HCT116 (cell line): ENCODE results near the gene SDK2. TPM values are rescaled to one million over a fixed set of nuclear protein-coding genes. Genes with fewer than 3 reads are reported as not detected.

Source experiments
- ATAC-seq: fragments of 200-7000 bp; cut with Tn5 transposase; 2 replicates; pipeline ENCODE4 v1.9.1; 2020; ENCODE audit warnings: mild to moderate bottlenecking, moderate library complexity
- BruUV-seq: library from RNA; stranded (reverse); fragments of 400-500 nt; replicated peaks from 2 replicates; lab custom pipeline; 2021; lab: Mats Ljungman, UMichigan
- CTCF ChIA-PET: fragments of 300-600 bp; sonication (Branson Sonifier 250); formaldehyde crosslinking; loops from one replicate; lab custom pipeline; 2021; ENCODE audit warnings: antibody characterized with exemption; lab: Charles Lee
- POLR2A ChIA-PET: fragments of 300-600, 350-600 bp; sonication (Branson Sonifier 250); formaldehyde crosslinking; loops from one replicate; lab custom pipeline; 2021; ENCODE audit warnings: antibody characterized with exemption; lab: Charles Lee
- RAD21 ChIA-PET, 2 experiments: fragments of 300-600 bp; sonication (Branson Sonifier 250); formaldehyde crosslinking; loops; one replicate each; lab custom pipeline; 2023; ENCODE audit warnings: low total read pairs in 2 of 2; ENCODE audit not compliant: uncharacterized antibody in 2 of 2, unreplicated experiment in 2 of 2, low non-redundant PET in 1 of 2; lab: Charles Lee
- DNase-seq: peaks from one replicate; pipeline ENCODE4 v3.0.0-alpha.2; 2010; ENCODE audit warnings: low read depth, low spot score
- H2AFZ ChIP-seq: fragments of 200-600 bp; shearing (Covaris generic), sonication (generic); 2 replicates; pipeline ENCODE4 v1.6.1; 2017; ENCODE audit warnings: low read depth, mixed run types, mixed read lengths, antibody characterized with exemption, low read length; ENCODE audit not compliant: poor library complexity, severe bottlenecking
- H3K27ac ChIP-seq: 2 replicates; pipeline ENCODE4 v1.5.1; 2012; ENCODE audit warnings: low read depth, low read length
- H3K27me3 ChIP-seq: fragments of 200-600 bp; sonication (generic); 2 replicates; pipeline ENCODE4 v1.6.1; 2016; ENCODE audit warnings: mixed run types, low read length, mixed read lengths; ENCODE audit not compliant: insufficient read depth
- H3K36me3 ChIP-seq, 2 experiments: fragments of 200-500 bp in 1 of 2; fragments of 200-600 bp in 1 of 2; sonication (Bioruptor generic) in 1 of 2; sonication (generic) in 1 of 2; 2 replicates each; pipeline versions ENCODE4 v1.5.1 to v1.6.1; 2014 to 2016; ENCODE audit warnings: low read length in 2 of 2, inconsistent platforms in 1 of 2, mixed read lengths in 1 of 2, mixed run types in 1 of 2; ENCODE audit not compliant: insufficient read depth in 2 of 2, control insufficient read depth in 1 of 2
- H3K4me1 ChIP-seq, 2 experiments: fragments of 200-600 bp in 1 of 2; sonication (generic) in 1 of 2; 2 replicates each; pipeline versions ENCODE4 v1.5.1 to v1.6.1; 2012 to 2017; ENCODE audit warnings: low read length in 2 of 2, inconsistent platforms in 1 of 2, mild to moderate bottlenecking in 1 of 2, mixed read lengths in 1 of 2, mixed run types in 1 of 2, moderate library complexity in 1 of 2; ENCODE audit not compliant: insufficient read depth in 2 of 2, control insufficient read depth in 1 of 2
- H3K4me2 ChIP-seq: fragments of 200-600 bp; sonication (generic); 2 replicates; pipeline ENCODE4 v1.6.1; 2017; ENCODE audit warnings: mixed run types, low read length, mixed read lengths
- H3K4me3 ChIP-seq, 2 experiments: fragments of 200-600 bp in 1 of 2; sonication (generic) in 1 of 2; replicated peaks in 1 of 2; 2 replicates each; pipeline ENCODE4 v1.5.1; 2011 to 2016; ENCODE audit warnings: low read length in 2 of 2, control low read depth in 1 of 2, low read depth in 1 of 2, mild to moderate bottlenecking in 1 of 2, mixed read lengths in 1 of 2, mixed run types in 1 of 2
- H3K79me2 ChIP-seq: fragments of 200-600 bp; sonication (generic); 2 replicates; pipeline ENCODE4 v1.6.1; 2017; ENCODE audit warnings: mild to moderate bottlenecking, mixed run types, low read length, moderate library complexity, mixed read lengths; ENCODE audit not compliant: insufficient read depth
- H3K9ac ChIP-seq: fragments of 200-600 bp; sonication (generic); 2 replicates; pipeline ENCODE4 v1.6.1; 2016; ENCODE audit warnings: low read length, mixed read lengths
- H3K9me2 ChIP-seq: fragments of 200-600 bp; sonication (generic), shearing (Covaris generic); 2 replicates; pipeline ENCODE4 v1.6.1; 2017; ENCODE audit warnings: mixed run types, mild to moderate bottlenecking, moderate library complexity; ENCODE audit not compliant: insufficient read depth
- H3K9me3 ChIP-seq, 2 experiments: fragments of 200-500 bp in 1 of 2; fragments of 200-600 bp in 1 of 2; sonication (Bioruptor generic) in 1 of 2; sonication (generic) in 1 of 2; 2 replicates each; pipeline ENCODE4 v1.6.1; 2014 to 2017; ENCODE audit warnings: low read length in 2 of 2, mixed read lengths in 2 of 2, inconsistent platforms in 1 of 2, low read depth in 1 of 2, mild to moderate bottlenecking in 1 of 2, mixed run types in 1 of 2, moderate library complexity in 1 of 2; ENCODE audit not compliant: control insufficient read depth in 1 of 2, insufficient read depth in 1 of 2
- H4K20me1 ChIP-seq: fragments of 200-600 bp; sonication (generic), shearing (Covaris generic); 2 replicates; pipeline ENCODE4 v1.6.1; 2017; ENCODE audit warnings: mixed run types, mild to moderate bottlenecking, moderate library complexity; ENCODE audit not compliant: insufficient read depth
- EGR1 ChIP-seq: IDR thresholded peaks from 2 replicates; pipeline ENCODE4 v1.6.1; 2012; ENCODE audit warnings: low read depth
- EZH2 ChIP-seq: fragments of 200-600 bp; sonication (generic); IDR thresholded peaks from 2 replicates; pipeline ENCODE4 v1.6.1; 2017; ENCODE audit warnings: antibody characterized with exemption, mixed run types
- EZH2phosphoT487 ChIP-seq: fragments of 200-600 bp; IDR thresholded peaks from 2 replicates; pipeline ENCODE4 v1.6.1; 2018; ENCODE audit warnings: antibody characterized with exemption, borderline replicate concordance
- FOSL1 ChIP-seq: IDR thresholded peaks from 2 replicates; pipeline ENCODE4 v1.6.1; 2012; ENCODE audit warnings: low read depth
- POLR2A ChIP-seq: IDR thresholded peaks from 2 replicates; pipeline ENCODE4 v1.7.0; 2011; ENCODE audit warnings: borderline replicate concordance; ENCODE audit not compliant: insufficient read depth, insufficient read length; ENCODE audit errors: extremely low read depth
- POLR2AphosphoS5 ChIP-seq: IDR thresholded peaks from 2 replicates; pipeline ENCODE4 v1.6.1; 2011; ENCODE audit warnings: mild to moderate bottlenecking, low read depth, low read length, moderate library complexity
- SIN3A ChIP-seq: IDR thresholded peaks from 2 replicates; pipeline ENCODE4 v1.6.1; 2012; ENCODE audit warnings: low read depth
- TCF7L2 ChIP-seq: IDR thresholded peaks from 2 replicates; pipeline ENCODE4 v1.7.0; 2011; ENCODE audit warnings: borderline replicate concordance, inconsistent platforms; ENCODE audit not compliant: insufficient read depth, insufficient read length; ENCODE audit errors: extremely low read depth
- ZNF274 ChIP-seq: fragments of 200-500 bp; sonication (Bioruptor generic); IDR thresholded peaks from 2 replicates; pipeline ENCODE4 v1.6.1; 2014; ENCODE audit warnings: mild to moderate bottlenecking, low read depth, low read length, inconsistent platforms
- intact Hi-C: fragments of 100-400 bp; cut with micrococcal nuclease; formaldehyde crosslinking; loops from 2 replicates; pipeline ENCODE4 v1.10.0; 2022
- total RNA-seq: library from RNA; stranded (reverse); gene quantifications from one replicate; pipeline ENCODE4 v1.2.1, GENCODE V29; 2021; ENCODE audit not compliant: unreplicated experiment
- TF ChIP-seq, protein P1 (sequence below): IDR thresholded peaks from 2 replicates; pipeline ENCODE4 v1.6.1; 2012
- TF ChIP-seq, protein P2 (sequence below), 3 experiments: fragments of 200-600 bp in 1 of 3; sonication (generic) in 1 of 3; IDR thresholded peaks in 2 of 3; conservative IDR thresholded peaks in 1 of 3; 2 replicates each; pipeline ENCODE4 v1.5.1; 2012 to 2017; ENCODE audit warnings: low read depth in 2 of 3, low read length in 2 of 3, antibody characterized with exemption in 1 of 3, borderline replicate concordance in 1 of 3, control low read depth in 1 of 3, mild to moderate bottlenecking in 1 of 3, mixed read lengths in 1 of 3, mixed run types in 1 of 3, moderate library complexity in 1 of 3; ENCODE audit not compliant: insufficient read depth in 1 of 3
- TF ChIP-seq, protein P3 (sequence below): IDR thresholded peaks from 2 replicates; pipeline ENCODE4 v1.6.1; 2011; ENCODE audit warnings: mild to moderate bottlenecking, low read length, moderate library complexity; ENCODE audit not compliant: insufficient replicate concordance; ENCODE audit errors: extremely low read depth

Gene SDK2
- total RNA-seq, 1 experiment from 2014 or later: 0.10 TPM

DNA sequence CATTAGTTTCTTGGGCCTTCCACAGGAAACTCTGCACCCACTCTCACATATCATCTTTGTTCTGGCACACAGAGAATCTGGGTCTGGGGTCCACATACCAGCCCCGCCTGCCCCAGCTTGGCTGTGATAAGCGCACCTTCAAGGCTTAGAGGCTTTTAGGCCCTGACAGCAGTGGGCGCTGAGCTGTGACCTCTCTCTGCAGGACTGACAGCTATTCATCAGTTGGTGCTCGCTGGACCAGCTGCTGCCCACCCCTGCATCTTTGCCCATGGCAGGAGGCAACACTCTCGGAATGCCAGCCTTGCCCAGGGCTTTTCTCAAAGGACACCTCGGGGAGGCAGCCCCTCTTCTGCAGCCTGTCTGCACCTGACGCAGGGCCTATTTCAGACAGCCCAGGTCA is 62.9 kb downstream of the SDK2 start:
- Histone ChIP-seq H3K4me3 (no peak overlapping the region), H3K4me2 (no peak overlapping the region), H3K36me3 (no peaks in the 10 kb centered on the region), H3K9ac (no peak overlapping the region), H3K27me3 (peaks cover 24% of the 10 kb centered on the region), H3K27ac (no peak overlapping the region)
- BruUV-seq: no TSS peak
- TF ChIP-seq, protein P1, sequence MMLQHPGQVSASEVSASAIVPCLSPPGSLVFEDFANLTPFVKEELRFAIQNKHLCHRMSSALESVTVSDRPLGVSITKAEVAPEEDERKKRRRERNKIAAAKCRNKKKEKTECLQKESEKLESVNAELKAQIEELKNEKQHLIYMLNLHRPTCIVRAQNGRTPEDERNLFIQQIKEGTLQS: no peak
- TF ChIP-seq POLR2A (no peak), FOSL1 (no peak), ZNF274 (no peak), EZH2phosphoT487 (no peak), EZH2 (no peak), EGR1 (no peak), POLR2AphosphoS5 (no peak), TCF7L2 (no peak), SIN3A (no peak)
- TF ChIP-seq, protein P2, sequence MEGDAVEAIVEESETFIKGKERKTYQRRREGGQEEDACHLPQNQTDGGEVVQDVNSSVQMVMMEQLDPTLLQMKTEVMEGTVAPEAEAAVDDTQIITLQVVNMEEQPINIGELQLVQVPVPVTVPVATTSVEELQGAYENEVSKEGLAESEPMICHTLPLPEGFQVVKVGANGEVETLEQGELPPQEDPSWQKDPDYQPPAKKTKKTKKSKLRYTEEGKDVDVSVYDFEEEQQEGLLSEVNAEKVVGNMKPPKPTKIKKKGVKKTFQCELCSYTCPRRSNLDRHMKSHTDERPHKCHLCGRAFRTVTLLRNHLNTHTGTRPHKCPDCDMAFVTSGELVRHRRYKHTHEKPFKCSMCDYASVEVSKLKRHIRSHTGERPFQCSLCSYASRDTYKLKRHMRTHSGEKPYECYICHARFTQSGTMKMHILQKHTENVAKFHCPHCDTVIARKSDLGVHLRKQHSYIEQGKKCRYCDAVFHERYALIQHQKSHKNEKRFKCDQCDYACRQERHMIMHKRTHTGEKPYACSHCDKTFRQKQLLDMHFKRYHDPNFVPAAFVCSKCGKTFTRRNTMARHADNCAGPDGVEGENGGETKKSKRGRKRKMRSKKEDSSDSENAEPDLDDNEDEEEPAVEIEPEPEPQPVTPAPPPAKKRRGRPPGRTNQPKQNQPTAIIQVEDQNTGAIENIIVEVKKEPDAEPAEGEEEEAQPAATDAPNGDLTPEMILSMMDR (IDR thresholded peaks at IDR 0.05 in 2 of 3, conservative IDR thresholded peaks at IDR 0.05 in 1 of 3; ENCODE audit: borderline replicate concordance in 1 of 3, insufficient read depth in 1 of 3, low read depth in 2 of 3, low read length in 2 of 3): no peak
- TF ChIP-seq, protein P3, sequence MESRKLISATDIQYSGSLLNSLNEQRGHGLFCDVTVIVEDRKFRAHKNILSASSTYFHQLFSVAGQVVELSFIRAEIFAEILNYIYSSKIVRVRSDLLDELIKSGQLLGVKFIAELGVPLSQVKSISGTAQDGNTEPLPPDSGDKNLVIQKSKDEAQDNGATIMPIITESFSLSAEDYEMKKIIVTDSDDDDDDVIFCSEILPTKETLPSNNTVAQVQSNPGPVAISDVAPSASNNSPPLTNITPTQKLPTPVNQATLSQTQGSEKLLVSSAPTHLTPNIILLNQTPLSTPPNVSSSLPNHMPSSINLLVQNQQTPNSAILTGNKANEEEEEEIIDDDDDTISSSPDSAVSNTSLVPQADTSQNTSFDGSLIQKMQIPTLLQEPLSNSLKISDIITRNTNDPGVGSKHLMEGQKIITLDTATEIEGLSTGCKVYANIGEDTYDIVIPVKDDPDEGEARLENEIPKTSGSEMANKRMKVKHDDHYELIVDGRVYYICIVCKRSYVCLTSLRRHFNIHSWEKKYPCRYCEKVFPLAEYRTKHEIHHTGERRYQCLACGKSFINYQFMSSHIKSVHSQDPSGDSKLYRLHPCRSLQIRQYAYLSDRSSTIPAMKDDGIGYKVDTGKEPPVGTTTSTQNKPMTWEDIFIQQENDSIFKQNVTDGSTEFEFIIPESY: no peak
- TF ChIP-seq, all 23 proteins: peak for 0
- H3K9me3 ChIP-seq: no peaks in the 10 kb centered on the region
- ChIA-PET RAD21 (no interaction called here), CTCF (no interaction called here), POLR2A (no interaction called here)
- ATAC-seq (no peak), DNase-seq (no peak)
- H3K9me2 ChIP-seq: no peaks in the 10 kb centered on the region
- H3K4me1 ChIP-seq: no peaks in the 10 kb centered on the region
- H4K20me1 ChIP-seq: no peaks in the 10 kb centered on the region
- intact Hi-C loops: no loop called here
- no peaks in the 10 kb centered on the region for H3K79me2 ChIP-seq
- no peak overlapping the region for H2AFZ ChIP-seq
